ENCODE data around the gene KNDC1.

DNA sequence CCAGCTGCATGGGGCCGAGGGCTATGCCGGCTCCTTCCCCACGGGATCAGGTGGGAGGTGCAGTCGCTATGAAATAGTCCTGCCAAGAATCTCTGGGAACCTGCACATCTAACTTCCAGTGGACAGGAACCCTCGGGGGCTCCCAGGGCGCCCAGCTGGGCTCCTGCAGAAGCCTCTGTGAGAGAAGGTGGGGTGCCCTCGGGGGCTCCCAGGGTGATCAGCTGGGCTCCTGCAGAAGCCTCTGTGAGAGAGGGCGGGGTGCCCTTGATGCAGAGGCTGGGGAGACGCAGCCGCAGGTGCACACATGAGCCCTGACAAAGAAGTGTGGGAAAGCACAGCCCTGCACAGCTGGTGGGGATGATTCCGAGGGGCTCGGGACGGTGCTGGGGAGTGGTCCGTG lies 83.6 kb downstream of the KNDC1 start:
- TF ChIP-seq, protein P1, sequence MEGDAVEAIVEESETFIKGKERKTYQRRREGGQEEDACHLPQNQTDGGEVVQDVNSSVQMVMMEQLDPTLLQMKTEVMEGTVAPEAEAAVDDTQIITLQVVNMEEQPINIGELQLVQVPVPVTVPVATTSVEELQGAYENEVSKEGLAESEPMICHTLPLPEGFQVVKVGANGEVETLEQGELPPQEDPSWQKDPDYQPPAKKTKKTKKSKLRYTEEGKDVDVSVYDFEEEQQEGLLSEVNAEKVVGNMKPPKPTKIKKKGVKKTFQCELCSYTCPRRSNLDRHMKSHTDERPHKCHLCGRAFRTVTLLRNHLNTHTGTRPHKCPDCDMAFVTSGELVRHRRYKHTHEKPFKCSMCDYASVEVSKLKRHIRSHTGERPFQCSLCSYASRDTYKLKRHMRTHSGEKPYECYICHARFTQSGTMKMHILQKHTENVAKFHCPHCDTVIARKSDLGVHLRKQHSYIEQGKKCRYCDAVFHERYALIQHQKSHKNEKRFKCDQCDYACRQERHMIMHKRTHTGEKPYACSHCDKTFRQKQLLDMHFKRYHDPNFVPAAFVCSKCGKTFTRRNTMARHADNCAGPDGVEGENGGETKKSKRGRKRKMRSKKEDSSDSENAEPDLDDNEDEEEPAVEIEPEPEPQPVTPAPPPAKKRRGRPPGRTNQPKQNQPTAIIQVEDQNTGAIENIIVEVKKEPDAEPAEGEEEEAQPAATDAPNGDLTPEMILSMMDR (IDR thresholded peaks at IDR 0.05) = no peak
- no peak for TF ChIP-seq POLR2A (IDR thresholded peaks at IDR 0.05)

Data from adrenal gland (tissue), 5 donors.